ENCODE measurements around the gene TRUB1. TPM values are rescaled to one million over a fixed set of nuclear protein-coding genes. Genes with fewer than 3 reads are reported as not detected.

Gene TRUB1
- total RNA-seq, 1 donor from 2014 or later = 13.1 TPM

GRCh38 chr10:114962441-114962840, 24.4 kb downstream of the TRUB1 start:
- intact Hi-C loops (cut with DNase I) = no loop called here
- ATAC-seq = no peak
- DNase-seq = no peak
- Histone ChIP-seq H3K9me3 (no peaks in the 10 kb centered on the region), H3K27me3 (ENCODE audit: low read depth) (no peaks in the 10 kb centered on the region), H3K36me3 (peaks cover 7% of the 10 kb centered on the region), H3K4me1 (no peaks in the 10 kb centered on the region), H3K4me3 (no peak overlapping the region), H3K27ac (no peak overlapping the region)
- no peak for TF ChIP-seq CTCF (IDR thresholded peaks at IDR 0.05)

- H3K4me1 ChIP-seq = no peaks in the 10 kb centered on the region
- no peaks in the 10 kb centered on the region for H3K27me3 ChIP-seq (ENCODE audit: low read depth)
- no peak for ATAC-seq
- H3K9me3 ChIP-seq = no peaks in the 10 kb centered on the region
- intact Hi-C loops (cut with DNase I) = no loop called here
- no peak overlapping the region for H3K4me3 ChIP-seq
- peaks cover 7% of the 10 kb centered on the region for H3K36me3 ChIP-seq
- H3K27ac ChIP-seq = no peak overlapping the region
- DNase-seq = no peak
- no peak for TF ChIP-seq CTCF (IDR thresholded peaks at IDR 0.05)
These were observed 25.9 kb downstream of the TRUB1 start for GRCh38 chr10:114963908-114964307.

GRCh38 chr10:114967071-114967470, 29.1 kb downstream of the TRUB1 start:
- DNase-seq = no peak
- TF ChIP-seq CTCF (IDR thresholded peaks at IDR 0.05) = no peak
- H3K27me3 ChIP-seq (ENCODE audit: low read depth) = no peaks in the 10 kb centered on the region
- no peaks in the 10 kb centered on the region for H3K9me3 ChIP-seq
- no peak for ATAC-seq
- no peaks in the 10 kb centered on the region for H3K4me1 ChIP-seq
- H3K27ac ChIP-seq = no peak overlapping the region
- H3K4me3 ChIP-seq = no peak overlapping the region
- intact Hi-C loops (cut with DNase I) = no loop called here
- H3K36me3 ChIP-seq = no peaks in the 10 kb centered on the region

- ATAC-seq = no peak
These were observed 32.5 kb downstream of the TRUB1 start for GRCh38 chr10:114970515-114970914.

GRCh38 chr10:114973306-114973705, 35.3 kb downstream of the TRUB1 start:
- ATAC-seq (no peak), DNase-seq (no peak)
- intact Hi-C loops (cut with DNase I) = no loop called here
- Histone ChIP-seq H3K27me3 (ENCODE audit: low read depth) (no peaks in the 10 kb centered on the region), H3K9me3 (no peaks in the 10 kb centered on the region), H3K4me3 (no peak overlapping the region), H3K27ac (no peak overlapping the region), H3K36me3 (peaks cover 17% of the 10 kb centered on the region), H3K4me1 (no peaks in the 10 kb centered on the region)
- TF ChIP-seq CTCF (IDR thresholded peaks at IDR 0.05) = no peak

More at GRCh38 chr10:114970515-114970914, 32.5 kb downstream of the TRUB1 start:
- Histone ChIP-seq H3K4me1 (no peaks in the 10 kb centered on the region), H3K27ac (no peak overlapping the region), H3K4me3 (no peak overlapping the region), H3K9me3 (no peaks in the 10 kb centered on the region), H3K36me3 (peaks cover 11% of the 10 kb centered on the region), H3K27me3 (ENCODE audit: low read depth) (no peaks in the 10 kb centered on the region)
- DNase-seq = no peak
- intact Hi-C loops (cut with DNase I) = no loop called here
- no peak for TF ChIP-seq CTCF (IDR thresholded peaks at IDR 0.05)

GRCh38 chr10:114973997-114974396, 36.0 kb downstream of the TRUB1 start:
- no peak overlapping the region for H3K27ac ChIP-seq
- no peaks in the 10 kb centered on the region for H3K4me1 ChIP-seq
- DNase-seq (no peak), ATAC-seq (no peak)
- TF ChIP-seq CTCF (IDR thresholded peaks at IDR 0.05) = no peak
- H3K36me3 ChIP-seq = peaks cover 17% of the 10 kb centered on the region
- no peaks in the 10 kb centered on the region for H3K27me3 ChIP-seq (ENCODE audit: low read depth)
- H3K9me3 ChIP-seq = no peaks in the 10 kb centered on the region
- no peak overlapping the region for H3K4me3 ChIP-seq
- intact Hi-C loops (cut with DNase I) = no loop called here

Data from lower lobe of right lung (tissue), 2 donors.